Tibial nerve (tissue), 4 donors: ENCODE measurements around the gene CLASP1. TPM values are rescaled to one million over a fixed set of nuclear protein-coding genes. Genes with fewer than 3 reads are reported as not detected.

Experiments used
- DNase-seq, 2 donors: peaks; one replicate each; pipeline ENCODE4 v3.0.0-alpha.2; 2019; ENCODE audit warnings: low spot score in 2 of 2
- H3K27ac ChIP-seq, 4 donors: fragments of 200-600 bp; sonication (generic) in 3 of 4; one replicate each; pipeline ENCODE4 v1.5.1; 2017 to 2019; ENCODE audit warnings: mild to moderate bottlenecking in 1 of 4
- H3K27me3 ChIP-seq, 2 donors: fragments of 200-600 bp; sonication (generic) in 1 of 2; one replicate each; pipeline versions ENCODE4 v1.5.1 to v1.6.0; 2017 to 2019
- H3K36me3 ChIP-seq, 3 donors: fragments of 200-600 bp; sonication (generic); one replicate each; pipeline ENCODE4 v1.5.1; 2018 to 2019
- H3K4me1 ChIP-seq, 4 donors: fragments of 200-600 bp; sonication (generic) in 3 of 4; one replicate each; pipeline ENCODE4 v1.5.1; 2017 to 2019
- H3K4me3 ChIP-seq, 4 donors: fragments of 200-600 bp; sonication (generic) in 3 of 4; one replicate each; pipeline ENCODE4 v1.5.1; 2017 to 2019; ENCODE audit warnings: mild to moderate bottlenecking in 1 of 4, moderate library complexity in 1 of 4
- H3K9me3 ChIP-seq, 4 donors: fragments of 200-600 bp; sonication (generic) in 3 of 4; one replicate each; pipeline ENCODE4 v1.5.1; 2017 to 2019
- CTCF ChIP-seq, 5 experiments: fragments of 200-600 bp in 3 of 5; fragments of 450-650 bp in 2 of 5; sonication (generic) in 3 of 5; IDR thresholded peaks; one replicate each; pipeline ENCODE4 v1.5.1; 2016 to 2019; ENCODE audit warnings: antibody characterized with exemption in 5 of 5, mild to moderate bottlenecking in 3 of 5, moderate library complexity in 2 of 5
- EP300 ChIP-seq, 2 donors: sonication (generic); formaldehyde crosslinking; IDR thresholded peaks; one replicate each; pipeline ENCODE4 v1.6.1; 2017; ENCODE audit warnings: antibody characterized with exemption in 2 of 2, mild to moderate bottlenecking in 1 of 2
- POLR2A ChIP-seq, 2 donors: fragments of 450-650 bp; IDR thresholded peaks; one replicate each; pipeline ENCODE4 v1.6.1; 2017; ENCODE audit warnings: antibody characterized with exemption in 2 of 2, mild to moderate bottlenecking in 2 of 2, moderate library complexity in 2 of 2
- WGBS, 2 donors: methylation state at CpG; one replicate each; pipeline ENCODE4 v1.1.5; 2018; 5-methylcytosine and 5-hydroxymethylcytosine counted together
- total RNA-seq, 4 donors: library from RNA; depleted of rRNA; stranded (reverse); fragments of >200 nt; gene quantifications; one replicate each; pipeline ENCODE4 v1.1.0, GENCODE V29; 2016

The CLASP1 gene
- total RNA-seq, 4 donors from 2014 or later = 72.8 to 164 (median 88.6) TPM

- 95 to 96% methylated on average over 6 of the region's 6 CpGs for WGBS, 2 donors
- Histone ChIP-seq H3K9me3 (no peaks in the 10 kb centered on the region), H3K4me1 (no peaks in the 10 kb centered on the region), H3K4me3 (no peak overlapping the region), H3K36me3 (peaks cover 0 to 77% (median 5%) of the 10 kb centered on the region in 3 donors), H3K27me3 (no peaks in the 10 kb centered on the region), H3K27ac (no peak overlapping the region)
- no peak for TF ChIP-seq POLR2A (IDR thresholded peaks at IDR 0.05)
- TF ChIP-seq CTCF (IDR thresholded peaks at IDR 0.05) = no peak
- no peak for DNase-seq
These were observed 244.0 kb downstream of the CLASP1 start for GRCh38 chr2:121405233-121405632.

GRCh38 chr2:121400201-121400600, 249.1 kb downstream of the CLASP1 start:
- Histone ChIP-seq H3K4me3 (no peak overlapping the region), H3K27me3 (no peaks in the 10 kb centered on the region), H3K4me1 (no peaks in the 10 kb centered on the region), H3K9me3 (no peaks in the 10 kb centered on the region), H3K27ac (no peak overlapping the region), H3K36me3 (peaks cover 0 to 80% (median 5%) of the 10 kb centered on the region in 3 donors)
- no peak for DNase-seq
- TF ChIP-seq POLR2A (IDR thresholded peaks at IDR 0.05) = no peak
- no peak for TF ChIP-seq CTCF (IDR thresholded peaks at IDR 0.05)
- TF ChIP-seq EP300 (IDR thresholded peaks at IDR 0.05) = no peak
- WGBS, 2 donors = 76 to 79% methylated on average over 5 of the region's 5 CpGs

GRCh38 chr2:121398853-121399252, 250.4 kb downstream of the CLASP1 start:
- TF ChIP-seq EP300 (IDR thresholded peaks at IDR 0.05) = no peak
- no peak for TF ChIP-seq CTCF (IDR thresholded peaks at IDR 0.05)
- TF ChIP-seq POLR2A (IDR thresholded peaks at IDR 0.05) = no peak
- H3K27ac ChIP-seq = no peak overlapping the region
- H3K27me3 ChIP-seq = no peaks in the 10 kb centered on the region
- H3K4me3 ChIP-seq = no peak overlapping the region
- DNase-seq = no peak
- 74 to 76% methylated on average over 3 of the region's 3 CpGs for WGBS, 2 donors
- H3K36me3 ChIP-seq = peaks cover 0 to 81% (median 4%) of the 10 kb centered on the region in 3 donors
- H3K4me1 ChIP-seq = no peaks in the 10 kb centered on the region
- H3K9me3 ChIP-seq = no peaks in the 10 kb centered on the region

GRCh38 chr2:121390082-121390692, 259.1 kb downstream of the CLASP1 start:
- TF ChIP-seq POLR2A (IDR thresholded peaks at IDR 0.05) (no peak), CTCF (IDR thresholded peaks at IDR 0.05) (no peak), EP300 (IDR thresholded peaks at IDR 0.05) (no peak)
- Histone ChIP-seq H3K36me3 (peaks cover 0 to 75% (median 4%) of the 10 kb centered on the region in 3 donors), H3K27ac (no peak overlapping the region)

GRCh38 chr2:121388371-121388770, 260.9 kb downstream of the CLASP1 start:
- H3K4me1 ChIP-seq = peaks cover 0 to 18% (median 0%) of the 10 kb centered on the region in 4 donors
- peaks cover 0 to 72% (median 0%) of the 10 kb centered on the region in 3 donors for H3K36me3 ChIP-seq
- no peak overlapping the region for H3K4me3 ChIP-seq
- WGBS, 2 donors = 83 to 86% methylated on average over 5 of the region's 5 CpGs
- H3K27ac ChIP-seq = no peak overlapping the region
- no peaks in the 10 kb centered on the region for H3K9me3 ChIP-seq
- H3K27me3 ChIP-seq = no peaks in the 10 kb centered on the region
- no peak for TF ChIP-seq EP300 (IDR thresholded peaks at IDR 0.05)
- TF ChIP-seq POLR2A (IDR thresholded peaks at IDR 0.05) = no peak
- TF ChIP-seq CTCF (IDR thresholded peaks at IDR 0.05) = no peak
- DNase-seq = no peak

More at GRCh38 chr2:121390082-121390692, 259.1 kb downstream of the CLASP1 start:
- Histone ChIP-seq H3K4me3 (no peak overlapping the region), H3K4me1 (peaks cover 0 to 18% (median 0%) of the 10 kb centered on the region in 4 donors), H3K27me3 (no peaks in the 10 kb centered on the region), H3K9me3 (no peaks in the 10 kb centered on the region)
- 82 to 88% methylated on average over 5 of the region's 5 CpGs for WGBS, 2 donors
- DNase-seq = no peak
